Measurements from ENCODE around the gene USP47. TPM values are rescaled to one million over a fixed set of nuclear protein-coding genes. Genes with fewer than 3 reads are reported as not detected.

The USP47 gene
- total and polyA plus RNA-seq, 10 donors: 13.7 to 80.8 (median 48.2) TPM

GRCh38 chr11:11798586-11799438, 43.0 kb upstream of the USP47 start:
- Histone ChIP-seq H3K9me3 (no peaks in the 10 kb centered on the region), H3K36me3 (no peaks in the 10 kb centered on the region), H3K27ac (no peak overlapping the region), H3K4me3 (no peak overlapping the region), H3K4me1 (peaks cover 0 to 2% (median 0%) of the 10 kb centered on the region in 6 donors), H3K27me3 (replicated peaks in 1 of 7) (peaks cover 0 to 32% (median 3%) of the 10 kb centered on the region in 7 donors)
- TF ChIP-seq POLR2AphosphoS5 (IDR thresholded peaks at IDR 0.05) (no peak), CTCF (IDR thresholded peaks at IDR 0.05 in 8 of 11, conservative IDR thresholded peaks at IDR 0.05 in 3 of 11) (peak; percentile 33 to 92 (median 77)), POLR2A (IDR thresholded peaks at IDR 0.05) (no peak)
- DNase-seq: peak; percentile 92
- WGBS, 5 donors: 20 to 58% (median 22%) methylated on average over 5 of the region's 5 CpGs
- intact Hi-C loops (cut with DNase I; ENCODE audit: low total_unique reads): loop anchor here (2.0 to 10.0 kb wide), 3 partner anchors 246 to 1014 kb away; no protein-coding TSS in a partner anchor

- no peak for DNase-seq
- 93 to 100% (median 97%) methylated on average over 1 of the region's 1 CpG for WGBS, 5 donors
- TF ChIP-seq POLR2AphosphoS5 (IDR thresholded peaks at IDR 0.05) (no peak), POLR2A (IDR thresholded peaks at IDR 0.05) (no peak), CTCF (IDR thresholded peaks at IDR 0.05 in 8 of 11, conservative IDR thresholded peaks at IDR 0.05 in 3 of 11) (no peak)
- H3K27me3 ChIP-seq (replicated peaks in 1 of 7): peaks cover 0 to 20% (median 0%) of the 10 kb centered on the region in 7 donors
- no peak overlapping the region for H3K4me3 ChIP-seq
- no peaks in the 10 kb centered on the region for H3K9me3 ChIP-seq
- no peak overlapping the region for H3K27ac ChIP-seq
- no peaks in the 10 kb centered on the region for H3K4me1 ChIP-seq
- intact Hi-C loops (cut with DNase I; ENCODE audit: low total_unique reads): no loop called here
- no peaks in the 10 kb centered on the region for H3K36me3 ChIP-seq
These were observed 36.5 kb upstream of the USP47 start for GRCh38 chr11:11805228-11805627.

- no peak overlapping the region for H3K4me3 ChIP-seq
- no peak for DNase-seq
- TF ChIP-seq POLR2AphosphoS5 (IDR thresholded peaks at IDR 0.05): no peak
- TF ChIP-seq CTCF (IDR thresholded peaks at IDR 0.05 in 8 of 11, conservative IDR thresholded peaks at IDR 0.05 in 3 of 11): no peak
- TF ChIP-seq POLR2A (IDR thresholded peaks at IDR 0.05): no peak
- WGBS, 5 donors: 89 to 94% (median 92%) methylated on average over 3 of the region's 3 CpGs
- H3K4me1 ChIP-seq: no peaks in the 10 kb centered on the region
- H3K27ac ChIP-seq: no peak overlapping the region
- H3K9me3 ChIP-seq: no peaks in the 10 kb centered on the region
- no peaks in the 10 kb centered on the region for H3K36me3 ChIP-seq
- H3K27me3 ChIP-seq (replicated peaks in 1 of 7): peaks cover 0 to 20% (median 0%) of the 10 kb centered on the region in 7 donors
- intact Hi-C loops (cut with DNase I; ENCODE audit: low total_unique reads): no loop called here
These were observed 35.7 kb upstream of the USP47 start for GRCh38 chr11:11806074-11806473.

- intact Hi-C loops (cut with DNase I; ENCODE audit: low total_unique reads): no loop called here
- Histone ChIP-seq H3K4me3 (no peak overlapping the region), H3K9me3 (no peaks in the 10 kb centered on the region), H3K36me3 (no peaks in the 10 kb centered on the region), H3K27ac (no peak overlapping the region), H3K4me1 (no peaks in the 10 kb centered on the region), H3K27me3 (replicated peaks in 1 of 7) (peaks cover 0 to 19% (median 0%) of the 10 kb centered on the region in 7 donors)
- no peak for DNase-seq
- TF ChIP-seq CTCF (IDR thresholded peaks at IDR 0.05 in 8 of 11, conservative IDR thresholded peaks at IDR 0.05 in 3 of 11): no peak
- no peak for TF ChIP-seq POLR2AphosphoS5 (IDR thresholded peaks at IDR 0.05)
These were observed 35.2 kb upstream of the USP47 start for GRCh38 chr11:11806586-11806985.

All from spleen (tissue), 11 donors.